H1 (cell line): ENCODE results near the gene SLC38A8. TPM values are rescaled to one million over a fixed set of nuclear protein-coding genes. Genes with fewer than 3 reads are reported as not detected.

Experiments used
- CTCF ChIA-PET: fragments of 300-600 bp; sonication (Branson Sonifier 250); formaldehyde crosslinking; loops from one replicate; lab custom pipeline; 2021; ENCODE audit not compliant: partially characterized antibody; lab: Charles Lee
- POLR2A ChIA-PET: fragments of 300-600 bp; sonication (Branson Sonifier 250); formaldehyde crosslinking; loops from one replicate; lab custom pipeline; 2021; ENCODE audit warnings: inconsistent platforms; ENCODE audit not compliant: partially characterized antibody; lab: Charles Lee
- DNase-seq, 2 experiments: peaks; one replicate each; pipeline versions ENCODE4 v3.0.0 to v3.0.0-alpha.2; 2010 to 2022; ENCODE audit warnings: low spot score in 2 of 2, low read depth in 1 of 2, mixed read lengths in 1 of 2
- FAIRE-seq: peaks from 2 replicates; lab custom pipeline; 2011; peaks lifted over from hg19 to GRCh38; lab: Jason Lieb, UNC
- H2AFZ ChIP-seq: 2 replicates; pipeline ENCODE4 v1.8.1; 2012; ENCODE audit warnings: low read length, inconsistent platforms
- H2AK5ac ChIP-seq: 2 replicates; pipeline ENCODE4 v1.6.1; 2013; ENCODE audit warnings: low read depth, low read length
- H2BK120ac ChIP-seq: replicated peaks from 2 replicates; pipeline ENCODE3; 2013; ENCODE audit warnings: low read depth, low read length, inconsistent platforms
- H2BK12ac ChIP-seq: 2 replicates; pipeline ENCODE4 v1.6.1; 2013; ENCODE audit warnings: low read depth, low read length
- H2BK15ac ChIP-seq: 2 replicates; pipeline ENCODE4 v1.6.1; 2013; ENCODE audit warnings: low read length
- H2BK20ac ChIP-seq: 2 replicates; pipeline ENCODE4 v1.6.1; 2013; ENCODE audit warnings: low read length
- H2BK5ac ChIP-seq: 2 replicates; pipeline ENCODE4 v1.6.1; 2013; ENCODE audit warnings: low read depth, low read length
- H3K14ac ChIP-seq: 2 replicates; pipeline ENCODE4 v1.6.1; 2013; ENCODE audit warnings: inconsistent platforms; ENCODE audit not compliant: insufficient read length
- H3K18ac ChIP-seq: 2 replicates; pipeline ENCODE4 v1.6.1; 2013; ENCODE audit warnings: low read length; ENCODE audit errors: extremely low read depth
- H3K23ac ChIP-seq: 2 replicates; pipeline ENCODE4 v1.6.1; 2013; ENCODE audit warnings: inconsistent platforms; ENCODE audit not compliant: insufficient read length
- H3K23me2 ChIP-seq: 2 replicates; pipeline ENCODE4 v1.6.1; 2013; ENCODE audit warnings: low read depth, low read length
- H3K27ac ChIP-seq: 2 replicates; pipeline ENCODE4 v1.6.1; 2011; ENCODE audit warnings: low read depth, low read length, inconsistent platforms
- H3K27me3 ChIP-seq, 4 experiments: replicated peaks in 1 of 4; 1 replicate in 1 of 4; 2 replicates in 3 of 4; pipeline versions ENCODE4 v1.6.1 to v1.8.1; 2011 to 2013; ENCODE audit warnings: low read length in 3 of 4, mild to moderate bottlenecking in 3 of 4, inconsistent platforms in 2 of 4, mixed read lengths in 2 of 4, moderate library complexity in 1 of 4; ENCODE audit not compliant: control insufficient read depth in 3 of 4, insufficient read depth in 3 of 4; ENCODE audit errors: extremely low read depth in 1 of 4
- H3K36me3 ChIP-seq, 4 experiments: 2 replicates each; pipeline versions ENCODE4 v1.6.1 to v1.8.1; 2011 to 2013; ENCODE audit warnings: mild to moderate bottlenecking in 4 of 4, low read length in 3 of 4, moderate library complexity in 2 of 4, control low read depth in 1 of 4, inconsistent platforms in 1 of 4; ENCODE audit not compliant: insufficient read depth in 4 of 4, control insufficient read depth in 2 of 4
- H3K4ac ChIP-seq: replicated peaks from 2 replicates; pipeline ENCODE3; 2013; ENCODE audit warnings: low read length, low read depth, mixed read lengths, inconsistent platforms; ENCODE audit not compliant: insufficient read length
- H3K4me1 ChIP-seq, 4 experiments: replicated peaks in 1 of 4; 1 replicate in 1 of 4; 2 replicates in 3 of 4; pipeline versions ENCODE4 v1.6.1 to v1.8.1; 2011 to 2013; ENCODE audit warnings: low read length in 3 of 4, inconsistent platforms in 2 of 4, mixed read lengths in 1 of 4; ENCODE audit not compliant: insufficient read depth in 4 of 4, control insufficient read depth in 3 of 4
- H3K4me2 ChIP-seq, 2 experiments: 2 replicates each; pipeline versions ENCODE4 v1.6.1 to v1.8.1; 2011 to 2013; ENCODE audit warnings: low read depth in 2 of 2, low read length in 2 of 2, control low read depth in 1 of 2, inconsistent platforms in 1 of 2, mild to moderate bottlenecking in 1 of 2; ENCODE audit not compliant: insufficient read depth in 1 of 2
- H3K4me3 ChIP-seq, 4 experiments: fragments of 200-600, 300-600 bp in 1 of 4; sonication (generic), shearing (Covaris generic), sonication (Bioruptor Twin) in 1 of 4; 2 replicates each; pipeline versions ENCODE4 v1.5.1 to v1.8.1; 2011 to 2016; ENCODE audit warnings: low read length in 4 of 4, low read depth in 3 of 4, control low read depth in 2 of 4, inconsistent platforms in 2 of 4, mild to moderate bottlenecking in 2 of 4, mixed read lengths in 1 of 4, moderate library complexity in 1 of 4; ENCODE audit not compliant: insufficient read depth in 2 of 4; ENCODE audit errors: extremely low read depth in 1 of 4
- H3K56ac ChIP-seq: replicated peaks from 2 replicates; pipeline ENCODE3; 2013; ENCODE audit warnings: low read depth, mild to moderate bottlenecking, mixed read lengths, low read length, inconsistent platforms; ENCODE audit not compliant: insufficient read length
- H3K79me1 ChIP-seq: 2 replicates; pipeline ENCODE4 v1.6.1; 2013; ENCODE audit warnings: low read depth, low read length, control low read depth
- H3K79me2 ChIP-seq, 2 experiments: 2 replicates each; pipeline versions ENCODE4 v1.6.1 to v1.8.1; 2012 to 2013; ENCODE audit warnings: low read length in 2 of 2, mild to moderate bottlenecking in 2 of 2, inconsistent platforms in 1 of 2; ENCODE audit not compliant: insufficient read depth in 2 of 2, control insufficient read depth in 1 of 2
- H3K9ac ChIP-seq, 4 experiments: replicated peaks in 1 of 4; 1 replicate in 1 of 4; 2 replicates in 3 of 4; pipeline versions ENCODE4 v1.6.1 to v1.8.1; 2011 to 2013; ENCODE audit warnings: low read depth in 3 of 4, low read length in 3 of 4, control low read depth in 2 of 4, mild to moderate bottlenecking in 2 of 4, moderate library complexity in 2 of 4, inconsistent platforms in 1 of 4; ENCODE audit errors: extremely low read depth in 1 of 4
- H3K9me3 ChIP-seq, 2 experiments: 2 replicates each; pipeline versions ENCODE4 v1.6.1 to v1.8.1; 2012 to 2013; ENCODE audit warnings: mild to moderate bottlenecking in 2 of 2, moderate library complexity in 2 of 2, control low read depth in 1 of 2, inconsistent platforms in 1 of 2, low read depth in 1 of 2, low read length in 1 of 2, mixed read lengths in 1 of 2; ENCODE audit not compliant: insufficient read depth in 2 of 2
- H4K20me1 ChIP-seq, 2 experiments: replicated peaks in 1 of 2; 2 replicates each; pipeline versions ENCODE3 to v1.8.1; 2011 to 2013; ENCODE audit warnings: inconsistent platforms in 2 of 2, low read length in 2 of 2, mild to moderate bottlenecking in 1 of 2; ENCODE audit not compliant: insufficient read depth in 2 of 2, control insufficient read depth in 1 of 2
- H4K5ac ChIP-seq: 2 replicates; pipeline ENCODE4 v1.6.1; 2013; ENCODE audit warnings: low read length, low read depth, mixed read lengths, inconsistent platforms; ENCODE audit not compliant: insufficient read length
- H4K8ac ChIP-seq: 2 replicates; pipeline ENCODE4 v1.8.0; 2013; ENCODE audit warnings: mild to moderate bottlenecking, moderate library complexity, low read length, inconsistent platforms; ENCODE audit not compliant: insufficient read depth; ENCODE audit errors: extremely low read depth
- H4K91ac ChIP-seq: replicated peaks from 2 replicates; pipeline ENCODE3; 2013; ENCODE audit warnings: low read length, mixed read lengths, inconsistent platforms; ENCODE audit not compliant: insufficient read length
- CREB1 ChIP-seq: IDR thresholded peaks from 2 replicates; pipeline ENCODE4 v1.6.1; 2012; ENCODE audit warnings: inconsistent platforms
- FOSL1 ChIP-seq: IDR thresholded peaks from 2 replicates; pipeline ENCODE4 v1.6.1; 2011; ENCODE audit warnings: mild to moderate bottlenecking, low read depth, low read length, moderate library complexity; ENCODE audit not compliant: insufficient read depth
- RXRA ChIP-seq: IDR thresholded peaks from 2 replicates; pipeline ENCODE4 v1.6.1; 2011; ENCODE audit warnings: low read depth, mild to moderate bottlenecking, low read length, moderate library complexity; ENCODE audit not compliant: insufficient read depth
- SP2 ChIP-seq: IDR thresholded peaks from 2 replicates; pipeline ENCODE4 v1.6.1; 2012; ENCODE audit warnings: mild to moderate bottlenecking, low read length, inconsistent platforms
- TBP ChIP-seq: IDR thresholded peaks from 2 replicates; pipeline ENCODE4 v1.6.1; 2011; ENCODE audit warnings: low read depth, low read length, improper control_type of control experiment
- TCF12 ChIP-seq: IDR thresholded peaks from 2 replicates; pipeline ENCODE4 v1.6.1; 2011; ENCODE audit warnings: low read depth, mild to moderate bottlenecking, low read length
- WGBS, 2 experiments: shearing (Covaris generic) in 1 of 2; methylation state at CpG; one replicate each; pipeline versions ENCODE4 v1.1.6 to v1.1.7; 2013 to 2015; ENCODE audit warnings: low lambda C conversion rate in 2 of 2, mixed read lengths in 2 of 2, inconsistent platforms in 1 of 2, low coverage in 1 of 2, missing lambda C conversion rate in 1 of 2; ENCODE audit not compliant: insufficient replicate concordance in 2 of 2, insufficient coverage in 1 of 2, insufficient read length in 1 of 2; ENCODE audit errors: extremely low coverage in 1 of 2, missing lambda C conversion rate in 1 of 2; 5-methylcytosine and 5-hydroxymethylcytosine counted together
- polyA plus RNA-seq, 7 experiments: library from polyadenylated mRNA; depleted of rRNA in 3 of 7; stranded (reverse) in 5 of 7; unstranded in 2 of 7; fragments of >200 nt in 5 of 7; fragments of 200-250 nt in 2 of 7; gene quantifications; 1 replicate in 5 of 7; 2 replicates in 1 of 7; 4 replicates in 1 of 7; pipeline versions ENCODE4 v1.2.1 to v1.2.3, GENCODE V29; 2011 to 2013; ENCODE audit warnings: missing spikeins in 2 of 7, mixed read lengths in 2 of 7
- total RNA-seq: library from RNA; stranded (reverse); fragmentation: NEBNext Ultra II Directional; extraction: Animal tissue kit (Norgen Biotek cat#: 25700); gene quantifications from 2 replicates; pipeline ENCODE4 v1.2.1, GENCODE V29; 2021

SLC38A8 gene
- total and polyA plus RNA-seq, 2 of the 8 experiments (the other 6 are each of a cell fraction or from before 2014, with no cell fraction given) = 0.08 TPM; not detected in 1

- Histone ChIP-seq H4K91ac (no peak overlapping the region), H4K5ac (no peak overlapping the region), H2BK20ac (no peak overlapping the region), H2BK12ac (no peak overlapping the region), H2AK5ac (no peak overlapping the region), H3K23me2 (no peaks in the 10 kb centered on the region), H3K4me3 (no peak overlapping the region), H3K9me3 (no peaks in the 10 kb centered on the region), H3K56ac (no peak overlapping the region), H2BK15ac (no peak overlapping the region), H3K4me1 (no peaks in the 10 kb centered on the region), H2BK5ac (no peak overlapping the region), H3K4ac (no peak overlapping the region), H3K23ac (no peak overlapping the region), H3K4me2 (no peak overlapping the region), H3K79me2 (no peaks in the 10 kb centered on the region), H3K36me3 (peaks cover 10 to 57% (median 32%) of the 10 kb centered on the region in 4 experiments; a peak in 7 of 8 replicates), H4K20me1 (peaks cover 2 to 4% of the 10 kb centered on the region in 2 experiments), H3K79me1 (no peaks in the 10 kb centered on the region; the same call in 1 of the 2 replicates), H2BK120ac (no peak overlapping the region), H3K9ac (no peak overlapping the region), H4K8ac (no peak overlapping the region), H3K14ac (no peak overlapping the region), H3K27me3 (no peaks in the 10 kb centered on the region), H3K27ac (no peak overlapping the region), H3K18ac (no peak overlapping the region), H2AFZ (no peak overlapping the region)
- DNase-seq = no peak
- ChIA-PET CTCF (interaction anchor here (0.6 to 21.4 kb wide), 18 partner anchors 9 to 439 kb away, joined by 3 to 366 read pairs (median 4); partner anchors contain the start of genes OSGIN1 and SLC38A8), POLR2A (interaction anchor here (1.4 kb wide), 1 partner anchor 9 kb away, joined by 3 read pairs; no protein-coding TSS in a partner anchor)
- no peak for FAIRE-seq
- 87% methylated on average over 13 of the region's 13 CpGs; no CpG with 5 or more reads in 1 of the 2 experiments for WGBS, 2 experiments
- TF ChIP-seq RXRA (no peak), TBP (no peak), CREB1 (no peak), SP2 (no peak), FOSL1 (no peak), TCF12 (no peak)
Observed at GRCh38 chr16:84068783-84069462, 26.3 kb upstream of the SLC38A8 start.
